ENCODE measurements around the gene SCAMP1.

The SCAMP1 gene

DNA sequence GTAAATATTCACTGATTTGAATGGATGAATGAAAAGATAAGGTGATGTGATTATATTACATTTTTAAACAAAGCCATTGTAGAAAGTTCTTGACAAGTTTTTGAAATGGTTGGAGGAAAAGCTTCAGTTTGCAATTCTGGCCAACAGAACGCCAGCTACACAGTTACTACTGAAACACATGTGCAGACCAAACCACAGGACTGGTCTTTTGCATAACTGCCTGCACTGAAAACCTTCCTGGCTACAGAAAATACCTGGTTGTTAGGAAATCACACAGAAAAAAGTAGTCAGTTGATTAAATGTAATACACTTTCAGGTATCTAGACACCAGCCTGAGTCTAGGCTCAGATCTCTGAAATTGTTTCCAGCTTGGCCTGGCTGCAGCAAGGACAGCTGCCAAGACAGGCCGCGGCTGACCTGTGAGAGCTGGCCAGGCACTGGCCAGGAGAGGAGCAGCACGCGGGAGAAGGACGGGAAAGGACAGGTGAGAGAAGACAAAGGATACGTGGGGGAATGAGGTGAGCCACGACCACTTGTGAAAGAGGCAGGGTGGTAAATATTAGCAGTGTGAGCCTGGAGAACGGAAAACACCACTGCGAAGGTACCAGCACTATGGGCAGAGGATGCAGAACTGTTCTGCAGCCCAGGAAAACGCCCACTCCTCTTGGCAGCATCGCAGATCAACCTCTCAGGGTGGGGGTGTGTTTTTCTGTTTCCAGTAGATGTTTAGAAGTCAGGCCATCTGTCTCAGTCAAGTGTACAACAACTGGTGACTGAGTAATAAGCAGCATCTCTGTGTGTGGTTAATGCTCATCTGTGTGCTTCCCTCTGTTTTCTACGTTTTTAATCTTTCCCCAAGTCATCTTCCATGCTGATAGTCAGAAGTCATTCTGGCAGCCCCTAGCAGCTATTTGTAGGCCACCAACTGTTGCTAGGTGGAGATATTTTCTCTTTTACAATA is 137.4 kb downstream of the SCAMP1 start:
- H3K27ac ChIP-seq (replicated peaks), result peak overlapping the region; percentile 28; the same call in 1 of the 2 replicates
- DNase-seq (ENCODE audit: low read depth in 1 of 2, low spot score in 1 of 2), result no peak
- TF ChIP-seq POLR2AphosphoS5 (IDR thresholded peaks at IDR 0.05; ENCODE audit: low read depth) (no peak), SPI1 (IDR thresholded peaks at IDR 0.05; ENCODE audit: borderline replicate concordance, low read depth) (no peak)
- TF ChIP-seq, protein P1, sequence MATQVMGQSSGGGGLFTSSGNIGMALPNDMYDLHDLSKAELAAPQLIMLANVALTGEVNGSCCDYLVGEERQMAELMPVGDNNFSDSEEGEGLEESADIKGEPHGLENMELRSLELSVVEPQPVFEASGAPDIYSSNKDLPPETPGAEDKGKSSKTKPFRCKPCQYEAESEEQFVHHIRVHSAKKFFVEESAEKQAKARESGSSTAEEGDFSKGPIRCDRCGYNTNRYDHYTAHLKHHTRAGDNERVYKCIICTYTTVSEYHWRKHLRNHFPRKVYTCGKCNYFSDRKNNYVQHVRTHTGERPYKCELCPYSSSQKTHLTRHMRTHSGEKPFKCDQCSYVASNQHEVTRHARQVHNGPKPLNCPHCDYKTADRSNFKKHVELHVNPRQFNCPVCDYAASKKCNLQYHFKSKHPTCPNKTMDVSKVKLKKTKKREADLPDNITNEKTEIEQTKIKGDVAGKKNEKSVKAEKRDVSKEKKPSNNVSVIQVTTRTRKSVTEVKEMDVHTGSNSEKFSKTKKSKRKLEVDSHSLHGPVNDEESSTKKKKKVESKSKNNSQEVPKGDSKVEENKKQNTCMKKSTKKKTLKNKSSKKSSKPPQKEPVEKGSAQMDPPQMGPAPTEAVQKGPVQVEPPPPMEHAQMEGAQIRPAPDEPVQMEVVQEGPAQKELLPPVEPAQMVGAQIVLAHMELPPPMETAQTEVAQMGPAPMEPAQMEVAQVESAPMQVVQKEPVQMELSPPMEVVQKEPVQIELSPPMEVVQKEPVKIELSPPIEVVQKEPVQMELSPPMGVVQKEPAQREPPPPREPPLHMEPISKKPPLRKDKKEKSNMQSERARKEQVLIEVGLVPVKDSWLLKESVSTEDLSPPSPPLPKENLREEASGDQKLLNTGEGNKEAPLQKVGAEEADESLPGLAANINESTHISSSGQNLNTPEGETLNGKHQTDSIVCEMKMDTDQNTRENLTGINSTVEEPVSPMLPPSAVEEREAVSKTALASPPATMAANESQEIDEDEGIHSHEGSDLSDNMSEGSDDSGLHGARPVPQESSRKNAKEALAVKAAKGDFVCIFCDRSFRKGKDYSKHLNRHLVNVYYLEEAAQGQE (IDR thresholded peaks at IDR 0.05; ENCODE audit: insufficient replicate concordance, low read depth), result no peak
- no peak overlapping the region for H3K4me3 ChIP-seq (replicated peaks; ENCODE audit: insufficient read depth, low read length)
- H3K27me3 ChIP-seq (ENCODE audit: insufficient read depth, poor library complexity, severe bottlenecking), result no peaks in the 10 kb centered on the region

DNA sequence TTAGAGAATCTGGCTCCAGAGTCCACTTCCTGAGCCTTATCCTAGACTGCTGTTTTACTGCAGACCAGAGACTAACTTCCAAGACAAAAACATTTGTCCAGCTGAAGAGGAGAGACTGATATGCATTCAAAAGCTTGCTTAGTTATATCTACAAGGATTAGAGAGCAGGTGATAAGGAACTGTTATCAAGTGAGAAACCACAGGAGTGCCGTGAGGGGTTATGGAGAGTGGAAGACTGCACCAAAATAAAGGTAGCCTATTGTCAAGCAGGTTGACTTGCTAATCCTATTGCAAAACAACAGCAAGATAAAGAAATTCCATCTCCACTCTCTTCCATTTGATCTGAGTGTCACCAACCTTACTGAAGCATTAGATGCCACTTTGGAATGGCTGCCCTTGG is 139.1 kb downstream of the SCAMP1 start:
- no peak overlapping the region for H3K4me3 ChIP-seq (replicated peaks; ENCODE audit: insufficient read depth, low read length)
- DNase-seq (ENCODE audit: low read depth in 1 of 2, low spot score in 1 of 2), result no peak
- TF ChIP-seq, protein P1 (IDR thresholded peaks at IDR 0.05; ENCODE audit: insufficient replicate concordance, low read depth), result no peak
- TF ChIP-seq, protein P2, sequence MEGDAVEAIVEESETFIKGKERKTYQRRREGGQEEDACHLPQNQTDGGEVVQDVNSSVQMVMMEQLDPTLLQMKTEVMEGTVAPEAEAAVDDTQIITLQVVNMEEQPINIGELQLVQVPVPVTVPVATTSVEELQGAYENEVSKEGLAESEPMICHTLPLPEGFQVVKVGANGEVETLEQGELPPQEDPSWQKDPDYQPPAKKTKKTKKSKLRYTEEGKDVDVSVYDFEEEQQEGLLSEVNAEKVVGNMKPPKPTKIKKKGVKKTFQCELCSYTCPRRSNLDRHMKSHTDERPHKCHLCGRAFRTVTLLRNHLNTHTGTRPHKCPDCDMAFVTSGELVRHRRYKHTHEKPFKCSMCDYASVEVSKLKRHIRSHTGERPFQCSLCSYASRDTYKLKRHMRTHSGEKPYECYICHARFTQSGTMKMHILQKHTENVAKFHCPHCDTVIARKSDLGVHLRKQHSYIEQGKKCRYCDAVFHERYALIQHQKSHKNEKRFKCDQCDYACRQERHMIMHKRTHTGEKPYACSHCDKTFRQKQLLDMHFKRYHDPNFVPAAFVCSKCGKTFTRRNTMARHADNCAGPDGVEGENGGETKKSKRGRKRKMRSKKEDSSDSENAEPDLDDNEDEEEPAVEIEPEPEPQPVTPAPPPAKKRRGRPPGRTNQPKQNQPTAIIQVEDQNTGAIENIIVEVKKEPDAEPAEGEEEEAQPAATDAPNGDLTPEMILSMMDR (IDR thresholded peaks at IDR 0.05; ENCODE audit: insufficient read depth, low read length), result no peak
- TF ChIP-seq POLR2AphosphoS5 (IDR thresholded peaks at IDR 0.05; ENCODE audit: low read depth) (no peak), GABPA (IDR thresholded peaks at IDR 0.05; ENCODE audit: low read depth) (no peak), SPI1 (IDR thresholded peaks at IDR 0.05; ENCODE audit: borderline replicate concordance, low read depth) (no peak)
- no peak overlapping the region for H3K27ac ChIP-seq (replicated peaks)
- no peaks in the 10 kb centered on the region for H3K27me3 ChIP-seq (ENCODE audit: insufficient read depth, poor library complexity, severe bottlenecking)

DNA sequence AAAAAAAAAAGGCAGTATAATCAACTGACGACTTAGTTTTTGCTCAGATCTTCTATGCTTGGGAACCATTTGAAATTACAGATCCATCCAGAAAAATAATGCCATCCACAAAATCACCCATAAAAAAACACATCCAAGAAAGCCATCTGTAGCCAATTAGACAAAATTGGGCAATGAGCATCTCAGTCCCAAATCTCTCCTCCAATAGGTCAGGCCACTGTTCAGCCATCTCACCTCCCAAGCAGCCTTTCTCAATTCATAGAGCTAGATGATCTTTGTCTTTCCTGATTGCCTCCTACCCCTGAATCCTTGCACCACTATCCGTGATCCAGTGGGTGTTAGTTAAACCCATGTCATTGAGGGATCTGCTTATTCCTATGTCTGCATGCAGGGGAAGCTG is 139.6 kb downstream of the SCAMP1 start:
- Histone ChIP-seq H3K27ac (replicated peaks) (no peak overlapping the region), H3K27me3 (ENCODE audit: insufficient read depth, poor library complexity, severe bottlenecking) (no peaks in the 10 kb centered on the region), H3K4me3 (replicated peaks; ENCODE audit: insufficient read depth, low read length) (no peak overlapping the region)
- DNase-seq (ENCODE audit: low read depth in 1 of 2, low spot score in 1 of 2), result no peak
- TF ChIP-seq GABPA (IDR thresholded peaks at IDR 0.05; ENCODE audit: low read depth) (no peak), POLR2AphosphoS5 (IDR thresholded peaks at IDR 0.05; ENCODE audit: low read depth) (no peak), SPI1 (IDR thresholded peaks at IDR 0.05; ENCODE audit: borderline replicate concordance, low read depth) (no peak)
- TF ChIP-seq, protein P2 (IDR thresholded peaks at IDR 0.05; ENCODE audit: insufficient read depth, low read length), result no peak
- TF ChIP-seq, protein P1 (IDR thresholded peaks at IDR 0.05; ENCODE audit: insufficient replicate concordance, low read depth), result no peak
